K562 (cell line): Measurements from ENCODE around the gene COL4A2. TPM values are rescaled to one million over a fixed set of nuclear protein-coding genes. Genes with fewer than 3 reads are reported as not detected.

Source experiments
- CGGBP1 ChIP-seq: fragments of 250-450 bp; sonication (Bioruptor Pico); IDR thresholded peaks from 2 replicates; pipeline ENCODE4 v1.9.0; 2021; ENCODE audit warnings: mild to moderate bottlenecking
- ESRRB ChIP-seq: fragments of 250-450 bp; sonication (Bioruptor Pico); IDR thresholded peaks from 2 replicates; pipeline ENCODE4 v1.5.0; 2020; ENCODE audit warnings: mild to moderate bottlenecking, moderate library complexity, borderline replicate concordance
- PTRF ChIP-seq: fragments of 450-650 bp; IDR thresholded peaks from 2 replicates; pipeline ENCODE4 v1.6.1; 2016; ENCODE audit warnings: mild to moderate bottlenecking, missing genetic modification characterization, missing compliant biosample characterization
- PYGO2 ChIP-seq: fragments of 450-650 bp; IDR thresholded peaks from 2 replicates; pipeline ENCODE4 v1.6.1; 2016; ENCODE audit warnings: mild to moderate bottlenecking, missing genetic modification characterization, moderate library complexity, missing compliant biosample characterization
- RBM25 ChIP-seq: fragments of 200-400 bp; formaldehyde crosslinking; IDR thresholded peaks from 2 replicates; pipeline ENCODE4 v1.6.1; 2018; ENCODE audit warnings: low read length, low read depth, moderate library complexity; ENCODE audit not compliant: severe bottlenecking
- SMARCE1 ChIP-seq: fragments of 450-650 bp; IDR thresholded peaks from 2 replicates; pipeline ENCODE4 v1.7.1; 2016; ENCODE audit warnings: mild to moderate bottlenecking
- TCF7L2 ChIP-seq: fragments of 150-350 bp; IDR thresholded peaks from 2 replicates; pipeline ENCODE4 v1.6.1; 2016; ENCODE audit warnings: low read depth, mild to moderate bottlenecking, low read length, moderate library complexity
- TSHZ1 ChIP-seq: fragments of 250-450 bp; sonication (Bioruptor Pico); IDR thresholded peaks from 2 replicates; pipeline ENCODE4 v1.4.0; 2020; ENCODE audit warnings: mild to moderate bottlenecking, moderate library complexity
- ZBTB5 ChIP-seq: fragments of 450-650 bp; IDR thresholded peaks from 2 replicates; pipeline ENCODE4 v1.6.1; 2017; ENCODE audit warnings: antibody characterized with exemption
- polyA plus RNA-seq, 8 experiments: library from polyadenylated mRNA; depleted of rRNA in 4 of 8; stranded (reverse) in 5 of 8; unstranded in 3 of 8; fragments of >200 nt; fragmentation: Nextera tagmentation in 2 of 8; fragmentation: Illumina TruSeq in 1 of 8; extraction: Ambion mirVana in 2 of 8; extraction: Trizol in 1 of 8; gene quantifications; 2 replicates each; pipeline versions ENCODE4 v1.2.1 to v1.2.3, GENCODE V29; 2011 to 2014; ENCODE audit warnings: inconsistent platforms in 1 of 8, missing spikeins in 1 of 8
- total RNA-seq, 7 experiments: library from RNA; depleted of rRNA in 6 of 7; stranded (reverse); fragments of >200 nt in 6 of 7; fragmentation: Illumina TruSeq in 2 of 7; extraction: Trizol in 2 of 7; gene quantifications; 2 replicates each; pipeline versions ENCODE4 v1.2.1 to v1.2.3, GENCODE V29; 2011 to 2021; ENCODE audit warnings: low replicate concordance in 1 of 7
- TF ChIP-seq, protein P1 (sequence below), 2 experiments: fragments of 450-650 bp; IDR thresholded peaks; 2 replicates each; pipeline ENCODE4 v1.6.1; 2018; ENCODE audit warnings: mild to moderate bottlenecking in 2 of 2, low read depth in 1 of 2; ENCODE audit not compliant: partially characterized antibody in 2 of 2
- TF ChIP-seq, protein P2 (sequence below): sonication (generic); formaldehyde crosslinking; IDR thresholded peaks from 2 replicates; pipeline ENCODE4 v1.8.1; 2022; ENCODE audit warnings: missing genetic modification reagents
- TF ChIP-seq, protein P3 (sequence below): fragments of 450-650 bp; formaldehyde crosslinking; IDR thresholded peaks from 2 replicates; pipeline ENCODE4 v1.4.0; 2020; ENCODE audit warnings: mild to moderate bottlenecking, moderate library complexity

COL4A2 gene
- total and polyA plus RNA-seq, 9 of the 15 experiments (the other 6 are each of a cell fraction or from before 2014, with no cell fraction given): 0.13 to 15.2 (median 8.1) TPM

GRCh38 chr13:110552767-110553166 is 245.7 kb downstream of the COL4A2 start (continued):
- TF ChIP-seq, protein P1, sequence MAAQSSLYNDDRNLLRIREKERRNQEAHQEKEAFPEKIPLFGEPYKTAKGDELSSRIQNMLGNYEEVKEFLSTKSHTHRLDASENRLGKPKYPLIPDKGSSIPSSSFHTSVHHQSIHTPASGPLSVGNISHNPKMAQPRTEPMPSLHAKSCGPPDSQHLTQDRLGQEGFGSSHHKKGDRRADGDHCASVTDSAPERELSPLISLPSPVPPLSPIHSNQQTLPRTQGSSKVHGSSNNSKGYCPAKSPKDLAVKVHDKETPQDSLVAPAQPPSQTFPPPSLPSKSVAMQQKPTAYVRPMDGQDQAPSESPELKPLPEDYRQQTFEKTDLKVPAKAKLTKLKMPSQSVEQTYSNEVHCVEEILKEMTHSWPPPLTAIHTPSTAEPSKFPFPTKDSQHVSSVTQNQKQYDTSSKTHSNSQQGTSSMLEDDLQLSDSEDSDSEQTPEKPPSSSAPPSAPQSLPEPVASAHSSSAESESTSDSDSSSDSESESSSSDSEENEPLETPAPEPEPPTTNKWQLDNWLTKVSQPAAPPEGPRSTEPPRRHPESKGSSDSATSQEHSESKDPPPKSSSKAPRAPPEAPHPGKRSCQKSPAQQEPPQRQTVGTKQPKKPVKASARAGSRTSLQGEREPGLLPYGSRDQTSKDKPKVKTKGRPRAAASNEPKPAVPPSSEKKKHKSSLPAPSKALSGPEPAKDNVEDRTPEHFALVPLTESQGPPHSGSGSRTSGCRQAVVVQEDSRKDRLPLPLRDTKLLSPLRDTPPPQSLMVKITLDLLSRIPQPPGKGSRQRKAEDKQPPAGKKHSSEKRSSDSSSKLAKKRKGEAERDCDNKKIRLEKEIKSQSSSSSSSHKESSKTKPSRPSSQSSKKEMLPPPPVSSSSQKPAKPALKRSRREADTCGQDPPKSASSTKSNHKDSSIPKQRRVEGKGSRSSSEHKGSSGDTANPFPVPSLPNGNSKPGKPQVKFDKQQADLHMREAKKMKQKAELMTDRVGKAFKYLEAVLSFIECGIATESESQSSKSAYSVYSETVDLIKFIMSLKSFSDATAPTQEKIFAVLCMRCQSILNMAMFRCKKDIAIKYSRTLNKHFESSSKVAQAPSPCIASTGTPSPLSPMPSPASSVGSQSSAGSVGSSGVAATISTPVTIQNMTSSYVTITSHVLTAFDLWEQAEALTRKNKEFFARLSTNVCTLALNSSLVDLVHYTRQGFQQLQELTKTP (IDR thresholded peaks at IDR 0.05; ENCODE audit: low read depth in 1 of 2, partially characterized antibody in 2 of 2): no peak
- TF ChIP-seq TCF7L2 (no peak), ESRRB (CRISPR knock-in tag) (no peak), TSHZ1 (CRISPR knock-in tag) (no peak), PYGO2 (tag) (no peak), ZBTB5 (no peak), PTRF (tag) (no peak), SMARCE1 (no peak), RBM25 (no peak), CGGBP1 (CRISPR knock-in tag) (no peak)
- TF ChIP-seq, protein P2, sequence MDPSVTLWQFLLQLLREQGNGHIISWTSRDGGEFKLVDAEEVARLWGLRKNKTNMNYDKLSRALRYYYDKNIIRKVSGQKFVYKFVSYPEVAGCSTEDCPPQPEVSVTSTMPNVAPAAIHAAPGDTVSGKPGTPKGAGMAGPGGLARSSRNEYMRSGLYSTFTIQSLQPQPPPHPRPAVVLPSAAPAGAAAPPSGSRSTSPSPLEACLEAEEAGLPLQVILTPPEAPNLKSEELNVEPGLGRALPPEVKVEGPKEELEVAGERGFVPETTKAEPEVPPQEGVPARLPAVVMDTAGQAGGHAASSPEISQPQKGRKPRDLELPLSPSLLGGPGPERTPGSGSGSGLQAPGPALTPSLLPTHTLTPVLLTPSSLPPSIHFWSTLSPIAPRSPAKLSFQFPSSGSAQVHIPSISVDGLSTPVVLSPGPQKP (CRISPR knock-in tag): no peak
- TF ChIP-seq, protein P3, sequence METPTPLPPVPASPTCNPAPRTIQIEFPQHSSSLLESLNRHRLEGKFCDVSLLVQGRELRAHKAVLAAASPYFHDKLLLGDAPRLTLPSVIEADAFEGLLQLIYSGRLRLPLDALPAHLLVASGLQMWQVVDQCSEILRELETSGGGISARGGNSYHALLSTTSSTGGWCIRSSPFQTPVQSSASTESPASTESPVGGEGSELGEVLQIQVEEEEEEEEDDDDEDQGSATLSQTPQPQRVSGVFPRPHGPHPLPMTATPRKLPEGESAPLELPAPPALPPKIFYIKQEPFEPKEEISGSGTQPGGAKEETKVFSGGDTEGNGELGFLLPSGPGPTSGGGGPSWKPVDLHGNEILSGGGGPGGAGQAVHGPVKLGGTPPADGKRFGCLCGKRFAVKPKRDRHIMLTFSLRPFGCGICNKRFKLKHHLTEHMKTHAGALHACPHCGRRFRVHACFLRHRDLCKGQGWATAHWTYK (CRISPR knock-in tag): no peak
